ENCODE data around the gene EMILIN1. TPM values are rescaled to one million over a fixed set of nuclear protein-coding genes. Genes with fewer than 3 reads are reported as not detected.

EMILIN1 gene
- total and polyA plus RNA-seq, 10 of the 15 experiments (the other 5 are each of a cell fraction or from before 2014, with no cell fraction given) = 0.01 to 2.3 (median 1.2) TPM; not detected in 2

DNA sequence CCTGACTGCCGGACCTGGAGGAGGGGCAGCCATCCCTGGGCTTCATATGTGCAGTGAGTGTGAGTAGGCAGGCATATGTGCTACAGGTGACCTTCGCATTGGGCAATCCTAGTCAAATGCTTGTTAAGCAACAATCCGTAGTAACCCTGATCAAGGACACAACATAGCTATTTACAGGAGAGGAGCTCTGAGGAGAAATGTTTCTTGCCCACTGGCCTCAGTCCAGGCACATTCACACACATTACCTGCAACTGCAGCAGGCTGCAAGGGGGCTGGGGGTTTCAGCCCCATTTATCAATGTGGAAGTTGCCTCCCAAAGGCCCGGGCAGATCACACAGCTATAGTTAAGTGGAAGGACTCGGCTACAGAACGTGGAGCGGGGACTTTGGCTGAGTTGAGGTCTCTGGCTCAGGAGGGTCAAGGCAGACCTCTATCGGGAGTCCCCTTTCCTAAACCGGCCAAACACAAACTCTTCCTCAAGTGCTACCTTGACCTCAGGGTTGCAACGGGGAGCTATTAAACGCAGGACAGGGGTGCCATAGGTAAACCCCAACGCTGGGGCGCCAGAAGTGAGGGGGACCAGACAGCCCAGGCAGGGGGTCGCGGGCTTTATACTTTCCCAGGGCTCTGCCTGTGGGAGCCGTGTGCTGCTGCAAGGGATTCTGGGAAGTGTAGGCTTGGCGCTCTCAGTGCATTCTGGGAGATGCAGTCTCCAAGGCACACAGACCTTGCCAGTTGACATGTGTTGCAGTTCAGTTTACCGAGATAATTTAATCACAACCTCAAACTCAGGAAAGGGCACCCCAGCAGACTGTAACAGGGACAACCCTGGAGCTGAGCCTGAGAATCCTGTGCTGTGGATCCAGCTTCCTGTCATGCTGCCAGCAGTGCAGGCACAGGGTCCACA, 17.6 kb downstream of the EMILIN1 start (continued):
- TF ChIP-seq, protein P1, sequence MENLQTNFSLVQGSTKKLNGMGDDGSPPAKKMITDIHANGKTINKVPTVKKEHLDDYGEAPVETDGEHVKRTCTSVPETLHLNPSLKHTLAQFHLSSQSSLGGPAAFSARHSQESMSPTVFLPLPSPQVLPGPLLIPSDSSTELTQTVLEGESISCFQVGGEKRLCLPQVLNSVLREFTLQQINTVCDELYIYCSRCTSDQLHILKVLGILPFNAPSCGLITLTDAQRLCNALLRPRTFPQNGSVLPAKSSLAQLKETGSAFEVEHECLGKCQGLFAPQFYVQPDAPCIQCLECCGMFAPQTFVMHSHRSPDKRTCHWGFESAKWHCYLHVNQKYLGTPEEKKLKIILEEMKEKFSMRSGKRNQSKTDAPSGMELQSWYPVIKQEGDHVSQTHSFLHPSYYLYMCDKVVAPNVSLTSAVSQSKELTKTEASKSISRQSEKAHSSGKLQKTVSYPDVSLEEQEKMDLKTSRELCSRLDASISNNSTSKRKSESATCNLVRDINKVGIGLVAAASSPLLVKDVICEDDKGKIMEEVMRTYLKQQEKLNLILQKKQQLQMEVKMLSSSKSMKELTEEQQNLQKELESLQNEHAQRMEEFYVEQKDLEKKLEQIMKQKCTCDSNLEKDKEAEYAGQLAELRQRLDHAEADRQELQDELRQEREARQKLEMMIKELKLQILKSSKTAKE (IDR thresholded peaks at IDR 0.05; ENCODE audit: low read depth, poor library complexity, severe bottlenecking) = no peak
- TF ChIP-seq, protein P2, sequence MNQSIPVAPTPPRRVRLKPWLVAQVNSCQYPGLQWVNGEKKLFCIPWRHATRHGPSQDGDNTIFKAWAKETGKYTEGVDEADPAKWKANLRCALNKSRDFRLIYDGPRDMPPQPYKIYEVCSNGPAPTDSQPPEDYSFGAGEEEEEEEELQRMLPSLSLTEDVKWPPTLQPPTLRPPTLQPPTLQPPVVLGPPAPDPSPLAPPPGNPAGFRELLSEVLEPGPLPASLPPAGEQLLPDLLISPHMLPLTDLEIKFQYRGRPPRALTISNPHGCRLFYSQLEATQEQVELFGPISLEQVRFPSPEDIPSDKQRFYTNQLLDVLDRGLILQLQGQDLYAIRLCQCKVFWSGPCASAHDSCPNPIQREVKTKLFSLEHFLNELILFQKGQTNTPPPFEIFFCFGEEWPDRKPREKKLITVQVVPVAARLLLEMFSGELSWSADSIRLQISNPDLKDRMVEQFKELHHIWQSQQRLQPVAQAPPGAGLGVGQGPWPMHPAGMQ (IDR thresholded peaks at IDR 0.05; ENCODE audit: borderline replicate concordance) = no peak
- TF ChIP-seq POLR2A (IDR thresholded peaks at IDR 0.05; ENCODE audit: low read depth, low read length) (no peak), HDGF (IDR thresholded peaks at IDR 0.05) (no peak), YY1 (IDR thresholded peaks at IDR 0.05; ENCODE audit: low read depth, low read length) (0 out of 2 replicates have a peak, but pooled peaks have one; percentile 17), CBX3 (IDR thresholded peaks at IDR 0.05; ENCODE audit: borderline replicate concordance, low read depth) (no peak), SMC3 (IDR thresholded peaks at IDR 0.05; ENCODE audit: borderline replicate concordance, low read length) (no peak), PAX5 (IDR thresholded peaks at IDR 0.05; ENCODE audit: borderline replicate concordance, low read depth, low read length) (no peak), RUNX3 (IDR thresholded peaks at IDR 0.05; ENCODE audit: low read length) (no peak), SMAD5 (IDR thresholded peaks at IDR 0.05; ENCODE audit: low read depth) (no peak), RAD51 (IDR thresholded peaks at IDR 0.05) (no peak), FOS (IDR thresholded peaks at IDR 0.05; ENCODE audit: borderline replicate concordance, extremely low read depth, insufficient read length) (no peak), POU2F2 (IDR thresholded peaks at IDR 0.05; ENCODE audit: borderline replicate concordance, low read depth, low read length) (no peak), MTA2 (IDR thresholded peaks at IDR 0.05; ENCODE audit: low read depth) (no peak), LARP7 (IDR thresholded peaks at IDR 0.05) (no peak), NR2C1 (IDR thresholded peaks at IDR 0.05) (no peak), BRCA1 (IDR thresholded peaks at IDR 0.05; ENCODE audit: low read depth, low read length) (no peak), RCOR1 (conservative IDR thresholded peaks at IDR 0.05; ENCODE audit: low read depth, low read length) (no peak)
- TF ChIP-seq, protein P3, sequence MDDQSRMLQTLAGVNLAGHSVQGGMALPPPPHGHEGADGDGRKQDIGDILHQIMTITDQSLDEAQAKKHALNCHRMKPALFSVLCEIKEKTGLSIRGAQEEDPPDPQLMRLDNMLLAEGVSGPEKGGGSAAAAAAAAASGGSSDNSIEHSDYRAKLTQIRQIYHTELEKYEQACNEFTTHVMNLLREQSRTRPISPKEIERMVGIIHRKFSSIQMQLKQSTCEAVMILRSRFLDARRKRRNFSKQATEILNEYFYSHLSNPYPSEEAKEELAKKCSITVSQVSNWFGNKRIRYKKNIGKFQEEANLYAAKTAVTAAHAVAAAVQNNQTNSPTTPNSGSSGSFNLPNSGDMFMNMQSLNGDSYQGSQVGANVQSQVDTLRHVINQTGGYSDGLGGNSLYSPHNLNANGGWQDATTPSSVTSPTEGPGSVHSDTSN (IDR thresholded peaks at IDR 0.05; ENCODE audit: insufficient replicate concordance, low read depth, low read length) = no peak
- TF ChIP-seq, protein P4, sequence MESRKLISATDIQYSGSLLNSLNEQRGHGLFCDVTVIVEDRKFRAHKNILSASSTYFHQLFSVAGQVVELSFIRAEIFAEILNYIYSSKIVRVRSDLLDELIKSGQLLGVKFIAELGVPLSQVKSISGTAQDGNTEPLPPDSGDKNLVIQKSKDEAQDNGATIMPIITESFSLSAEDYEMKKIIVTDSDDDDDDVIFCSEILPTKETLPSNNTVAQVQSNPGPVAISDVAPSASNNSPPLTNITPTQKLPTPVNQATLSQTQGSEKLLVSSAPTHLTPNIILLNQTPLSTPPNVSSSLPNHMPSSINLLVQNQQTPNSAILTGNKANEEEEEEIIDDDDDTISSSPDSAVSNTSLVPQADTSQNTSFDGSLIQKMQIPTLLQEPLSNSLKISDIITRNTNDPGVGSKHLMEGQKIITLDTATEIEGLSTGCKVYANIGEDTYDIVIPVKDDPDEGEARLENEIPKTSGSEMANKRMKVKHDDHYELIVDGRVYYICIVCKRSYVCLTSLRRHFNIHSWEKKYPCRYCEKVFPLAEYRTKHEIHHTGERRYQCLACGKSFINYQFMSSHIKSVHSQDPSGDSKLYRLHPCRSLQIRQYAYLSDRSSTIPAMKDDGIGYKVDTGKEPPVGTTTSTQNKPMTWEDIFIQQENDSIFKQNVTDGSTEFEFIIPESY (IDR thresholded peaks at IDR 0.05) = no peak
- TF ChIP-seq, protein P5, sequence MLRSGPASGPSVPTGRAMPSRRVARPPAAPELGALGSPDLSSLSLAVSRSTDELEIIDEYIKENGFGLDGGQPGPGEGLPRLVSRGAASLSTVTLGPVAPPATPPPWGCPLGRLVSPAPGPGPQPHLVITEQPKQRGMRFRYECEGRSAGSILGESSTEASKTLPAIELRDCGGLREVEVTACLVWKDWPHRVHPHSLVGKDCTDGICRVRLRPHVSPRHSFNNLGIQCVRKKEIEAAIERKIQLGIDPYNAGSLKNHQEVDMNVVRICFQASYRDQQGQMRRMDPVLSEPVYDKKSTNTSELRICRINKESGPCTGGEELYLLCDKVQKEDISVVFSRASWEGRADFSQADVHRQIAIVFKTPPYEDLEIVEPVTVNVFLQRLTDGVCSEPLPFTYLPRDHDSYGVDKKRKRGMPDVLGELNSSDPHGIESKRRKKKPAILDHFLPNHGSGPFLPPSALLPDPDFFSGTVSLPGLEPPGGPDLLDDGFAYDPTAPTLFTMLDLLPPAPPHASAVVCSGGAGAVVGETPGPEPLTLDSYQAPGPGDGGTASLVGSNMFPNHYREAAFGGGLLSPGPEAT (IDR thresholded peaks at IDR 0.05; ENCODE audit: low read depth) = peak; percentile 42; the same call in 1 of the 2 replicates

All from GM12878 (cell line).